Natural killer cell (primary cell): ENCODE results near the gene PRPF18. TPM values are rescaled to one million over a fixed set of nuclear protein-coding genes. Genes with fewer than 3 reads are reported as not detected.

Experiments used
- ATAC-seq, 3 donors: fragments of 150-1000 bp in 2 of 3; fragments of 200-7000 bp in 1 of 3; cut with Tn5 transposase; 1 replicate in 1 of 3; 2 replicates in 2 of 3; pipeline ENCODE4 v1.10.0; 2021; ENCODE audit warnings: mild to moderate bottlenecking in 2 of 3, moderate library complexity in 2 of 3
- DNase-seq, 2 donors: peaks; one replicate each; pipeline versions ENCODE4 v3.0.0 to v3.0.0-alpha.2; 2013 to 2021; ENCODE audit warnings: mixed read lengths in 1 of 2
- H3K27ac ChIP-seq: one replicate; pipeline ENCODE4 v1.5.1; 2013; ENCODE audit warnings: mild to moderate bottlenecking, low read length
- H3K27me3 ChIP-seq: one replicate; pipeline ENCODE4 v1.6.1; 2013; ENCODE audit warnings: low read length; ENCODE audit not compliant: control insufficient read depth, insufficient read depth
- H3K36me3 ChIP-seq: one replicate; pipeline ENCODE4 v1.6.1; 2013; ENCODE audit warnings: low read length; ENCODE audit not compliant: control insufficient read depth, insufficient read depth
- H3K4me1 ChIP-seq: one replicate; pipeline ENCODE4 v1.6.1; 2013; ENCODE audit warnings: low read length; ENCODE audit not compliant: control insufficient read depth, insufficient read depth
- H3K4me3 ChIP-seq: one replicate; pipeline ENCODE4 v1.5.1; 2013; ENCODE audit warnings: low read length
- H3K9me3 ChIP-seq: one replicate; pipeline ENCODE4 v1.6.1; 2013; ENCODE audit warnings: low read length; ENCODE audit not compliant: control insufficient read depth, insufficient read depth
- H3K27ac Mint-ChIP-seq, 2 donors: one replicate each; pipeline ENCODE4 v1.8.0; 2022; ENCODE audit warnings: mild to moderate bottlenecking in 2 of 2, mixed read lengths in 2 of 2, moderate library complexity in 1 of 2
- H3K27me3 Mint-ChIP-seq, 2 donors: one replicate each; pipeline ENCODE4 v1.8.0; 2022; ENCODE audit warnings: low read depth in 2 of 2, mixed read lengths in 2 of 2
- H3K36me3 Mint-ChIP-seq: one replicate; pipeline ENCODE4 v1.8.0; 2022; ENCODE audit warnings: mixed read lengths
- H3K4me1 Mint-ChIP-seq, 2 donors: one replicate each; pipeline ENCODE4 v1.8.0; 2022; ENCODE audit warnings: mixed read lengths in 2 of 2
- H3K4me3 Mint-ChIP-seq: one replicate; pipeline ENCODE4 v1.8.0; 2022; ENCODE audit warnings: mild to moderate bottlenecking, moderate library complexity, mixed read lengths
- H3K9me3 Mint-ChIP-seq, 2 donors: one replicate each; pipeline ENCODE4 v1.8.0; 2022; ENCODE audit warnings: mixed read lengths in 2 of 2
- CTCF ChIP-seq: fragments of 200-600 bp; IDR thresholded peaks from one replicate; pipeline ENCODE4 v1.8.0; 2022; ENCODE audit warnings: antibody characterized with exemption
- WGBS: methylation state at CpG from one replicate; pipeline ENCODE4 v1.1.7; 2013; ENCODE audit warnings: missing lambda C conversion rate; ENCODE audit not compliant: insufficient coverage; 5-methylcytosine and 5-hydroxymethylcytosine counted together
- intact Hi-C: fragments of 100-400 bp; cut with micrococcal nuclease; formaldehyde crosslinking; loops from one replicate; pipeline ENCODE4 v1.14.2; 2022
- total RNA-seq, 4 donors: library from RNA; stranded (reverse); fragments of 120-200 nt in 1 of 4; gene quantifications; one replicate each; pipeline versions ENCODE4 v1.2.3 to v1.2.4, GENCODE V29; 2013 to 2022

The PRPF18 gene
- total RNA-seq, 3 donors from 2014 or later (not counting 1 experiment from before 2014, with no cell fraction given): 29.5 to 39.3 (median 35.1) TPM

- no peak overlapping the region for H3K27ac ChIP-seq
- Mint-ChIP-seq H3K27ac (no peak overlapping the region), H3K9me3 (no peaks in the 10 kb centered on the region), H3K4me1 (no peaks in the 10 kb centered on the region), H3K36me3 (no peaks in the 10 kb centered on the region), H3K4me3 (no peak overlapping the region), H3K27me3 (peaks cover 16 to 27% of the 10 kb centered on the region in 2 donors)
- no peaks in the 10 kb centered on the region for H3K36me3 ChIP-seq
- no peaks in the 10 kb centered on the region for H3K4me1 ChIP-seq
- intact Hi-C loops: no loop called here
- H3K9me3 ChIP-seq: no peaks in the 10 kb centered on the region
- DNase-seq (no peak), ATAC-seq (no peak)
- H3K27me3 ChIP-seq: no peaks in the 10 kb centered on the region
- no peak overlapping the region for H3K4me3 ChIP-seq
- WGBS: 90% methylated on average over 11 of the region's 11 CpGs
- TF ChIP-seq CTCF: no peak
Measured at GRCh38 chr10:13563481-13564445, 23.0 kb upstream of the PRPF18 start.

- Mint-ChIP-seq H3K27me3 (peaks cover 16 to 27% of the 10 kb centered on the region in 2 donors), H3K4me3 (no peak overlapping the region), H3K27ac (no peak overlapping the region), H3K9me3 (no peaks in the 10 kb centered on the region), H3K4me1 (no peaks in the 10 kb centered on the region), H3K36me3 (no peaks in the 10 kb centered on the region)
- ATAC-seq (no peak), DNase-seq (no peak)
- no peaks in the 10 kb centered on the region for H3K27me3 ChIP-seq
- no peaks in the 10 kb centered on the region for H3K36me3 ChIP-seq
- intact Hi-C loops: no loop called here
- WGBS: 89% methylated on average over 3 of the region's 3 CpGs
- no peak for TF ChIP-seq CTCF
- H3K27ac ChIP-seq: no peak overlapping the region
- no peak overlapping the region for H3K4me3 ChIP-seq
- H3K9me3 ChIP-seq: no peaks in the 10 kb centered on the region
- no peaks in the 10 kb centered on the region for H3K4me1 ChIP-seq
Measured at GRCh38 chr10:13564576-13564975, 22.2 kb upstream of the PRPF18 start.

- H3K36me3 ChIP-seq: no peaks in the 10 kb centered on the region
- ATAC-seq: no peak
- Mint-ChIP-seq H3K27ac (no peak overlapping the region), H3K4me3 (no peak overlapping the region), H3K4me1 (no peaks in the 10 kb centered on the region), H3K36me3 (no peaks in the 10 kb centered on the region), H3K9me3 (no peaks in the 10 kb centered on the region), H3K27me3 (peaks cover 19 to 28% of the 10 kb centered on the region in 2 donors)
- DNase-seq: no peak
- intact Hi-C loops: no loop called here
- no peaks in the 10 kb centered on the region for H3K9me3 ChIP-seq
- no peak overlapping the region for H3K4me3 ChIP-seq
- WGBS: 83% methylated on average over 1 of the region's 1 CpG
- H3K27ac ChIP-seq: no peak overlapping the region
- no peaks in the 10 kb centered on the region for H3K4me1 ChIP-seq
- no peaks in the 10 kb centered on the region for H3K27me3 ChIP-seq
- no peak for TF ChIP-seq CTCF
Measured at GRCh38 chr10:13567030-13567429, 19.7 kb upstream of the PRPF18 start.
